Keratinocyte (primary cell): ENCODE data around the gene ZC3H18. TPM values are rescaled to one million over a fixed set of nuclear protein-coding genes. Genes with fewer than 3 reads are reported as not detected.

ENCODE experiments used
- DNase-seq: peaks from one replicate; pipeline ENCODE4 v3.0.0-alpha.2; 2011; ENCODE audit warnings: low read depth, missing footprints, low spot score
- FAIRE-seq: peaks from 2 replicates; lab custom pipeline; 2011; peaks lifted over from hg19 to GRCh38; lab: Jason Lieb, UNC
- H2AFZ ChIP-seq: 2 replicates; pipeline ENCODE4 v1.6.0; 2012; ENCODE audit warnings: low read length, control low read depth, inconsistent platforms; ENCODE audit not compliant: control insufficient read depth
- H3K27ac ChIP-seq: 2 replicates; pipeline ENCODE4 v1.5.1; 2011; ENCODE audit warnings: low read length; ENCODE audit not compliant: control insufficient read depth, insufficient read depth
- H3K27me3 ChIP-seq: 3 replicates; pipeline ENCODE4 v1.6.0; 2011; ENCODE audit warnings: low read length; ENCODE audit not compliant: control insufficient read depth, insufficient read depth; ENCODE audit errors: extremely low read depth
- H3K36me3 ChIP-seq, 2 experiments: 2 replicates in 1 of 2; 3 replicates in 1 of 2; pipeline ENCODE4 v1.5.1; 2011; ENCODE audit warnings: low read length in 2 of 2, mild to moderate bottlenecking in 1 of 2; ENCODE audit not compliant: control insufficient read depth in 2 of 2, insufficient read depth in 2 of 2; ENCODE audit errors: extremely low read depth in 1 of 2
- H3K4me1 ChIP-seq: 3 replicates; pipeline ENCODE4 v1.5.1; 2011; ENCODE audit warnings: low read length; ENCODE audit not compliant: control insufficient read depth, insufficient read depth; ENCODE audit errors: extremely low read depth
- H3K4me2 ChIP-seq: 3 replicates; pipeline ENCODE4 v1.6.0; 2011; ENCODE audit warnings: low read depth, low read length; ENCODE audit not compliant: control insufficient read depth, insufficient read depth; ENCODE audit errors: extremely low read depth
- H3K4me3 ChIP-seq, 3 experiments: fragments of 200-600 bp in 1 of 3; sonication (generic) in 1 of 3; 2 replicates in 2 of 3; 3 replicates in 1 of 3; pipeline ENCODE4 v1.5.1; 2011 to 2016; ENCODE audit warnings: low read length in 3 of 3, mild to moderate bottlenecking in 3 of 3, control low read depth in 2 of 3, inconsistent platforms in 1 of 3, low read depth in 1 of 3, mixed read lengths in 1 of 3, mixed run types in 1 of 3, moderate library complexity in 1 of 3; ENCODE audit not compliant: control insufficient read depth in 2 of 3, insufficient read depth in 2 of 3; ENCODE audit errors: extremely low read depth in 1 of 3
- H3K79me2 ChIP-seq: 2 replicates; pipeline ENCODE4 v1.6.0; 2012; ENCODE audit warnings: low read length; ENCODE audit not compliant: control insufficient read depth, insufficient read depth
- H3K9ac ChIP-seq: 3 replicates; pipeline ENCODE4 v1.6.0; 2011; ENCODE audit warnings: low read length; ENCODE audit not compliant: control insufficient read depth, insufficient read depth; ENCODE audit errors: extremely low read depth
- H3K9me1 ChIP-seq: 3 replicates; pipeline ENCODE4 v1.6.0; 2011; ENCODE audit warnings: low read length; ENCODE audit not compliant: control insufficient read depth, insufficient read depth; ENCODE audit errors: extremely low read depth
- H3K9me3 ChIP-seq: 2 replicates; pipeline ENCODE4 v1.5.1; 2012; ENCODE audit warnings: low read depth, low read length; ENCODE audit not compliant: control insufficient read depth
- H4K20me1 ChIP-seq: 3 replicates; pipeline ENCODE4 v1.6.0; 2011; ENCODE audit warnings: low read length; ENCODE audit not compliant: control insufficient read depth, insufficient read depth; ENCODE audit errors: extremely low read depth
- EZH2 ChIP-seq: IDR thresholded peaks from one replicate; pipeline ENCODE4 v1.6.1; 2012; ENCODE audit warnings: inconsistent platforms, mild to moderate bottlenecking, low read length, moderate library complexity
- dilution Hi-C: fragments of 300-500 bp; cut with MboI; formaldehyde crosslinking; loops from one replicate; pipeline ENCODE4 v1.7.0; 2020; ENCODE audit warnings: low sequenced_read_pairs; ENCODE audit not compliant: extremely low pct_ligation_motif_present
- polyA plus RNA-seq, 5 experiments: library from polyadenylated mRNA; depleted of rRNA in 3 of 5; stranded (reverse) in 3 of 5; stranded (forward) in 1 of 5; unstranded in 1 of 5; fragments of >200 nt; gene quantifications; 1 replicate in 1 of 5; 2 replicates in 3 of 5; 3 replicates in 1 of 5; pipeline versions ENCODE4 v1.2.1 to v1.2.3, GENCODE V29; 2011 to 2012; ENCODE audit warnings: missing spikeins in 2 of 5, low read depth in 1 of 5, low replicate concordance in 1 of 5
- TF ChIP-seq, protein P1 (sequence below), 3 experiments: IDR thresholded peaks in 1 of 3; conservative IDR thresholded peaks in 1 of 3; optimal IDR thresholded peaks in 1 of 3; 2 replicates in 2 of 3; 3 replicates in 1 of 3; pipeline versions ENCODE3 to v1.5.1; 2011; ENCODE audit warnings: low read length in 3 of 3, mild to moderate bottlenecking in 3 of 3, moderate library complexity in 2 of 3, control low read depth in 1 of 3, inconsistent platforms in 1 of 3; ENCODE audit not compliant: insufficient read depth in 2 of 3; ENCODE audit errors: extremely low read depth in 1 of 3

ZC3H18 gene
- polyA plus RNA-seq, 1 donor (not counting 4 experiments of a cell fraction or from before 2014, with no cell fraction given), result 7.5 TPM

DNA sequence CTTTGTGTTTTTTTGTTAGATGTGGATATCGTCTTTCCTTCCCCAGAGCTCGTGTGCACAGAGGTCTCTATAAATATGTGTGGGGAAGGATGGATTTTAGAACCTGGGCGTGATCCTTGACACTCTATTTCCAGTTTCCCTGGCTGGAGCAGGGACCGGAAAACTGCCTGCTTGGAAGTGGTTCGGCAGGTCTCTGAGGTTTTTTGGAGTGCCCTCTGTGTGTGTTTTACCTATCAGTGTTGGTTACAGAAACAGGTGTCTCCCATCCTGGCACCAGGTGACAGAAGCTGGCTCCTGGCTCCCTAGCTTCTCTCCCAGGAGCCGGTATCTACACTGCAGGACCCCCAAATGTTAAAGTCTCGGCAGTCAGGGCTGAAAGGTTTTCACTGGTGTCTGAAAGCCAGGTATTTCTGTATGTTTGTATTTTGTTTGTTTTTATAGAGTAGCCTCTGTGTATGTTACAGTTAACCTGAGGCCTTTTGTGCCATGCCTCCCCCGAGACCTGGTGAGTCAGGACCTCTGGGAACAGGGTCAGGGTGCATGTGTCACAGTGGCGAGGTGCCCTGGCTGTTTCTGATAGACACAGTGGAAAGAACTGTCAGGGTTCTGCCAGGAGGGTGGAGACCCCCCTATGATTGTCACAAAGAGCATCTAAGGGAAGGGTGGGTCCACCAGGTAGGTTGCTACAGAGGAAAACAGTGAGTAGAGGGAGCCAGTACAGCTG, 31.3 kb downstream of the ZC3H18 start:
- Histone ChIP-seq H3K4me3 (no peak overlapping the region), H3K9me1 (no peaks in the 10 kb centered on the region), H3K9me3 (no peaks in the 10 kb centered on the region), H3K27me3 (no peaks in the 10 kb centered on the region), H3K9ac (no peak overlapping the region), H3K79me2 (no peaks in the 10 kb centered on the region), H2AFZ (no peak overlapping the region), H3K36me3 (peaks cover 20 to 51% of the 10 kb centered on the region in 2 experiments), H4K20me1 (peaks cover 6% of the 10 kb centered on the region), H3K4me1 (peaks cover 6% of the 10 kb centered on the region), H3K27ac (no peak overlapping the region), H3K4me2 (no peak overlapping the region)
- FAIRE-seq, result no peak
- DNase-seq, result no peak
- dilution Hi-C loops, result no loop called here
- TF ChIP-seq, protein P1, sequence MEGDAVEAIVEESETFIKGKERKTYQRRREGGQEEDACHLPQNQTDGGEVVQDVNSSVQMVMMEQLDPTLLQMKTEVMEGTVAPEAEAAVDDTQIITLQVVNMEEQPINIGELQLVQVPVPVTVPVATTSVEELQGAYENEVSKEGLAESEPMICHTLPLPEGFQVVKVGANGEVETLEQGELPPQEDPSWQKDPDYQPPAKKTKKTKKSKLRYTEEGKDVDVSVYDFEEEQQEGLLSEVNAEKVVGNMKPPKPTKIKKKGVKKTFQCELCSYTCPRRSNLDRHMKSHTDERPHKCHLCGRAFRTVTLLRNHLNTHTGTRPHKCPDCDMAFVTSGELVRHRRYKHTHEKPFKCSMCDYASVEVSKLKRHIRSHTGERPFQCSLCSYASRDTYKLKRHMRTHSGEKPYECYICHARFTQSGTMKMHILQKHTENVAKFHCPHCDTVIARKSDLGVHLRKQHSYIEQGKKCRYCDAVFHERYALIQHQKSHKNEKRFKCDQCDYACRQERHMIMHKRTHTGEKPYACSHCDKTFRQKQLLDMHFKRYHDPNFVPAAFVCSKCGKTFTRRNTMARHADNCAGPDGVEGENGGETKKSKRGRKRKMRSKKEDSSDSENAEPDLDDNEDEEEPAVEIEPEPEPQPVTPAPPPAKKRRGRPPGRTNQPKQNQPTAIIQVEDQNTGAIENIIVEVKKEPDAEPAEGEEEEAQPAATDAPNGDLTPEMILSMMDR (optimal IDR thresholded peaks at IDR 0.05 in 1 of 3, IDR thresholded peaks at IDR 0.05 in 1 of 3, conservative IDR thresholded peaks at IDR 0.05 in 1 of 3; ENCODE audit: extremely low read depth in 1 of 3, insufficient read depth in 2 of 3, low read length in 3 of 3), result no peak
- TF ChIP-seq EZH2, result no peak

DNA sequence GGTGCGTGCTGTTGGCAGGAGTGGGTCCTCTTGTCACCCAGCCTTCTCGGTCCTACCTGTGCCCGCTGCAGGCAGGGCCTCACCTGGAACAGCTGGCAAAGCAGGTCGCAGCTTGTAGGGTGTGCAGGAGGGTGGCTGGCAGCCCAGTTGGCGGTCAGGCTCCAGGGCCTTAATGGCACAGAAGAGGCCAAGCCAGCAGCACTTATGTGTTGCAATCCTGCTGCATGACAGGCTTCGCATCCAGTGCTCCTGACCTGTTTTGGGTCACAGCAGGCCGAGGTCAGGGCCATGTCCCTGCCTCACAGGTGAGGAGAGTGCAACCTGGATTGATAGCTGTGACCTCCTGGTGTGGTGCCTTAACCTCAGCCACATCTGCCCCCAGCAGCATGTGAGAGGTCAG, 31.9 kb downstream of the ZC3H18 start:
- Histone ChIP-seq H3K27ac (no peak overlapping the region), H2AFZ (no peak overlapping the region), H4K20me1 (peaks cover 6% of the 10 kb centered on the region), H3K4me1 (peaks cover 6% of the 10 kb centered on the region), H3K9ac (no peak overlapping the region), H3K9me1 (no peaks in the 10 kb centered on the region), H3K4me2 (no peak overlapping the region), H3K36me3 (peaks cover 20 to 51% of the 10 kb centered on the region in 2 experiments), H3K9me3 (no peaks in the 10 kb centered on the region), H3K27me3 (no peaks in the 10 kb centered on the region), H3K79me2 (no peaks in the 10 kb centered on the region), H3K4me3 (no peak overlapping the region)
- TF ChIP-seq, protein P1 (optimal IDR thresholded peaks at IDR 0.05 in 1 of 3, IDR thresholded peaks at IDR 0.05 in 1 of 3, conservative IDR thresholded peaks at IDR 0.05 in 1 of 3; ENCODE audit: extremely low read depth in 1 of 3, insufficient read depth in 2 of 3, low read length in 3 of 3), result no peak
- TF ChIP-seq EZH2, result no peak
- DNase-seq (no peak), FAIRE-seq (no peak)
- dilution Hi-C loops, result no loop called here
